Fibroblast of villous mesenchyme (primary cell): Measurements from ENCODE around the gene HEXIM2. TPM values are rescaled to one million over a fixed set of nuclear protein-coding genes. Genes with fewer than 3 reads are reported as not detected.

Experiments
- DNase-seq: peaks from one replicate; pipeline ENCODE4 v3.0.0-alpha.2; 2010; ENCODE audit warnings: low read depth
- H3K4me3 ChIP-seq: 2 replicates; pipeline ENCODE4 v1.5.1; 2011; ENCODE audit warnings: low read depth, mild to moderate bottlenecking, low read length
- CTCF ChIP-seq: IDR thresholded peaks from 2 replicates; pipeline ENCODE4 v1.5.1; 2012; ENCODE audit warnings: low read depth, mild to moderate bottlenecking, low read length; ENCODE audit not compliant: insufficient read depth
- total RNA-seq: library from RNA; depleted of rRNA; stranded (reverse); fragments of >200 nt; gene quantifications from 2 replicates; pipeline ENCODE4 v1.2.3, GENCODE V29; 2012

The HEXIM2 gene
- total RNA-seq, 1 donor = 6.9 TPM

GRCh38 chr17:45137561-45138305 is 23.9 kb upstream of the HEXIM2 start:
- TF ChIP-seq CTCF = no peak
- no peak for DNase-seq
- H3K4me3 ChIP-seq = no peak overlapping the region

- DNase-seq = no peak
- H3K4me3 ChIP-seq = no peak overlapping the region
- no peak for TF ChIP-seq CTCF
Measured at GRCh38 chr17:45138911-45139532, 22.7 kb upstream of the HEXIM2 start.

- no peak for TF ChIP-seq CTCF
- DNase-seq = no peak
- no peak overlapping the region for H3K4me3 ChIP-seq
Measured at GRCh38 chr17:45139533-45139920, 22.1 kb upstream of the HEXIM2 start.

GRCh38 chr17:45143094-45143670 is 18.5 kb upstream of the HEXIM2 start:
- no peak for DNase-seq
- H3K4me3 ChIP-seq = no peak overlapping the region

GRCh38 chr17:45143767-45144198 is 17.9 kb upstream of the HEXIM2 start:
- DNase-seq = peak; percentile 83
- no peak for TF ChIP-seq CTCF
- peak overlapping the region; percentile 35 for H3K4me3 ChIP-seq

More at GRCh38 chr17:45143094-45143670, 18.5 kb upstream of the HEXIM2 start:
- TF ChIP-seq CTCF = no peak

- peak overlapping the region; percentile 36 for H3K4me3 ChIP-seq
- no peak for TF ChIP-seq CTCF
- no peak for DNase-seq
Measured at GRCh38 chr17:45144199-45145034, 17.3 kb upstream of the HEXIM2 start.
